BJ (cell line): ENCODE data around the gene PYGO2. TPM values are rescaled to one million over a fixed set of nuclear protein-coding genes. Genes with fewer than 3 reads are reported as not detected.

ENCODE experiments used
- CTCF ChIA-PET: fragments of 350-600 bp; formaldehyde crosslinking; extraction: SDS; loops from one replicate; lab custom pipeline; 2021; ENCODE audit warnings: antibody characterized with exemption, inconsistent platforms; lab: Yijun Ruan, JAX
- POLR2A ChIA-PET: fragments of 300-600 bp; sonication (Branson Sonifier 250); formaldehyde crosslinking; extraction: SDS; loops from one replicate; lab custom pipeline; 2021; ENCODE audit warnings: antibody characterized with exemption; lab: Charles Lee
- DNase-seq: peaks from one replicate; pipeline ENCODE4 v3.0.0-alpha.2; 2011; ENCODE audit warnings: low read depth
- H3K27me3 ChIP-seq: 2 replicates; pipeline ENCODE4 v1.6.0; 2011; ENCODE audit warnings: low read length; ENCODE audit not compliant: control insufficient read depth, insufficient read depth
- H3K36me3 ChIP-seq: 2 replicates; pipeline ENCODE4 v1.5.1; 2011; ENCODE audit warnings: low read length; ENCODE audit not compliant: control insufficient read depth, insufficient read depth
- H3K4me3 ChIP-seq: 2 replicates; pipeline ENCODE4 v1.5.1; 2011; ENCODE audit warnings: low read depth, mild to moderate bottlenecking, control low read depth, low read length
- CTCF ChIP-seq: IDR thresholded peaks from 2 replicates; pipeline ENCODE4 v1.5.1; 2011; ENCODE audit warnings: low read depth, mild to moderate bottlenecking, control low read depth, inconsistent platforms, low read length, moderate library complexity; ENCODE audit not compliant: insufficient read depth
- polyA plus RNA-seq: library from polyadenylated mRNA; depleted of rRNA; stranded (reverse); fragments of >200 nt; gene quantifications from 2 replicates; pipeline ENCODE4 v1.2.3, GENCODE V29; 2011

Gene PYGO2
- polyA plus RNA-seq, 1 experiment = 21.0 TPM

GRCh38 chr1:154971341-154971998 is 9.9 kb upstream of the PYGO2 start:
- POLR2A ChIA-PET = interaction anchor here (0.6 kb wide), 1 partner anchor 1732 kb away, joined by 11 read pairs; no protein-coding TSS in a partner anchor
- CTCF ChIA-PET = interaction anchor here (0.8 to 5.4 kb wide), 15 partner anchors 8 to 412 kb away, joined by 3 to 40 read pairs (median 7); partner anchors contain the start of genes ADAM15, PBXIP1, PYGO2 and ZBTB7B
- Histone ChIP-seq H3K27me3 (no peaks in the 10 kb centered on the region), H3K4me3 (peak overlapping the region; percentile 5; the same call in 1 of the 2 replicates), H3K36me3 (peaks cover 17% of the 10 kb centered on the region)
- no peak for TF ChIP-seq CTCF
- no peak for DNase-seq

- ChIA-PET CTCF (interaction anchor here (0.9 to 5.4 kb wide), 10 partner anchors 7 to 411 kb away, joined by 3 to 40 read pairs (median 10); partner anchors contain the start of genes ADAM15, PBXIP1 and PYGO2), POLR2A (interaction anchor here (0.5 to 0.7 kb wide), 4 partner anchors 15 to 1732 kb away, joined by 3 to 11 read pairs (median 3); no protein-coding TSS in a partner anchor)
- TF ChIP-seq CTCF = no peak
- DNase-seq = no peak
- Histone ChIP-seq H3K36me3 (peaks cover 20% of the 10 kb centered on the region), H3K27me3 (no peaks in the 10 kb centered on the region), H3K4me3 (peak within 1 kb of the TSS; percentile 73)
These were observed 9.2 kb upstream of the PYGO2 start, which contains the start of gene SHC1 for GRCh38 chr1:154970631-154971340. SHC1 (minus strand) TSS chr1:154970747; CDS start chr1:154970526, 221 bp downstream.

- TF ChIP-seq CTCF = no peak
- Histone ChIP-seq H3K27me3 (no peaks in the 10 kb centered on the region), H3K36me3 (peaks cover 26% of the 10 kb centered on the region), H3K4me3 (peak overlapping the region; percentile 73)
- CTCF ChIA-PET = interaction anchor here (0.6 to 5.4 kb wide), 10 partner anchors 8 to 1438 kb away, joined by 3 to 40 read pairs (median 10); partner anchors contain the start of genes PBXIP1 and PYGO2
- POLR2A ChIA-PET = interaction anchor here (0.6 to 0.7 kb wide), 3 partner anchors 10 to 26 kb away, joined by 3 to 10 read pairs (median 5); no protein-coding TSS in a partner anchor
- no peak for DNase-seq
These were observed 8.4 kb upstream of the PYGO2 start for GRCh38 chr1:154969860-154970452.

GRCh38 chr1:154969246-154969645 is 7.7 kb upstream of the PYGO2 start:
- ChIA-PET POLR2A (interaction anchor here (0.6 kb wide), 1 partner anchor 10 kb away, joined by 5 read pairs; no protein-coding TSS in a partner anchor), CTCF (interaction anchor here (0.5 to 5.4 kb wide), 9 partner anchors 8 to 101 kb away, joined by 3 to 40 read pairs (median 14); partner anchors contain the start of genes ADAM15, PBXIP1 and PYGO2)
- no peaks in the 10 kb centered on the region for H3K27me3 ChIP-seq
- H3K4me3 ChIP-seq = peak overlapping the region; percentile 73
- TF ChIP-seq CTCF = no peak
- no peak for DNase-seq
- peaks cover 30% of the 10 kb centered on the region for H3K36me3 ChIP-seq
